Measurements from ENCODE around the gene MAGI1.

MAGI1 gene

DNA sequence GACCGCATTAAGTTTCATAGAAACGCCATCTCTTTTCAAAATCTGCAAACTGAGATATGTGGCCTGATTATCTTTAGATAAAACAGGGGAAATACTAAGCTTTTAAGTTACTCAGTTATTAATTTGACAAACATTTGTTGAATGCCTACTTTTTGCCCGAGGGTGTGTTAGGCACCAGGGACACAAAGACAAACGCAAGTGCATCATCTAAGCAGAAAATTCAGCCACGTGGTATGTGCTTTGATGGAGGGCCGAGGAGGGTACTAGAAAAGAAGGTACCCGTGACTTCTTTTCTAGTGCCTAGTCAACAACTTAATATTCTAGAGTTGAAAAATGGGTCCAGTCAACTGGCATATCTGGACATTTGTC is 594.3 kb downstream of the MAGI1 start:
- no peak for DNase-seq

DNA sequence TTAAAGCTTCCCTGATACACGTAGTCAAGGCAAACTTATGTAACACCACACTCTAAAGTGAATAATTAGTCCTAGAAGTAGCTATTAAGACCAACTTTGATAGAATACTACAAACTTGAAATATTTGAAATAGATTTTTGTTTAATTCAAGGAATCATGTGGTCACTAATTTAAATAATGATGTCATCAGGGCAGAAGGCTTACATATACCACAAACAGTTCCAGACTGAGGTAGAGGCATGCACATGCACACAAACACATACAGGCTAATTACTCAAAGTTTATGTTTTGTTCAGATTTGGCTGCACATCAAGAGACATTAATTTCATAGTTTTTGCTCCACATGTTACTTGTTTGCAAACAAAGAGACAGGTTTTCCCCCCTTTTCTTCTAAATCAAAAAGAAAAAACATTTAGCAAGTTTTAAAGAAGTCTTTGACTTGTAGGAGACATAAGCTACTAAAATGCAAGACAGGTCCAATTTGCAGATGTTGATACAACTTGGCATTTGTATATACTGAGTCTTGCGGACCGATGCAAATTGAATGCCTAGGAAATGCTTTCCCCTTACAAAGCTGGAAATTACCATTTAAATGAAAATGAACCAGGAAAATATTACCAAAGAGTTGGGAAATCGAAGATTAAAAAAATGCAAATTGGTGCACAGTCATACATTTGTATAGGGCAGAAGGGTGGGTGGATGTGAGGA is 594.8 kb downstream of the MAGI1 start:
- DNase-seq = peak; percentile 4

DNA sequence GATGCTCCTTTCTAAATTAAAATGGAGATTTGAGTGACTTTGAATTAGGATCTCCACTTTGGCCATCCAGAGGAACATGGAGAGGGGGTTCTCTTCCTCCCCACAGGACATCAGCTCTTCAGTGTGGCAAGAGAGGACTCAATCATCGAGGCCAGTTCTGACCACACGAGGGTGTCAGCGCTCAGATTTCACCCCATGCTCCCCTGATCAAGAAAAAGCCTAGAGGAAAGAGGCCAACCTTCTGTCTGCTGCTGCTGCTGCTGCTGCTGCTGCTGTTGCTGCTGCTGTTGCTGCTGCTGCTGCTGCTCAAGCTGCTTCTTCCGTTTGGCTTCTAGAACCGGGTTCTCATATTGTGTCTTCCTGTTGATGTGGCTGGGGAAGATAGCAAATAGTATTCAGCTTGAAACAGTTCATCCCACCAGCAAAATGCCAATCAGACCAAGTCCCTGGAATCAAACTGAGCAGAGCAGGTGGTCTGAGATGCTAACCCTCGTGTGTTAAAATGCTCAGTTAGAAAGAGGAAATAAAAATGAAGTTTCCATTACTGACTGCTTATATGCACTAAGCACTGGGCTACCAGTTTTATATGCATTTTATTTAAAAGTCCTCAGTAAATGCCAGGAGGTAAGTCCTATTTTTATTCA is 599.0 kb downstream of the MAGI1 start:
- DNase-seq = peak; percentile 64

DNA sequence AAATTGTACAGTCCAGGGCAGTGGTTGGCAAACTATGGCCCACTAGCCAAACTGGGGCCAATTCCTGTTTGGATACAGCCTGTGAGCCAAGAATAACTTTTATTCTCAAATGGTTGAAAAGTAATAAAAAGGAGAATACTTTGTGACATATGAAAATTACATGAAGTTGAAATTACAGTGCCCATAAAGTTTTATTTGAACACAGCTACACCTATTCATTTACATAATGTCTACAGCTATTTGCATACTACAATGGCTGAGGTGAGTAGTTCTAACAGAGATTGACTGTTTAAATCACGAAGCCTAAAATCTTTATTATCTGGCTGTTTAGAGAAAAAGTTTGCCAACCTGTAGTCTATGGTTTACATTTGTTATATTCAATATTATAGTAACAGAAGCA is 600.1 kb downstream of the MAGI1 start:
- DNase-seq = no peak

DNA sequence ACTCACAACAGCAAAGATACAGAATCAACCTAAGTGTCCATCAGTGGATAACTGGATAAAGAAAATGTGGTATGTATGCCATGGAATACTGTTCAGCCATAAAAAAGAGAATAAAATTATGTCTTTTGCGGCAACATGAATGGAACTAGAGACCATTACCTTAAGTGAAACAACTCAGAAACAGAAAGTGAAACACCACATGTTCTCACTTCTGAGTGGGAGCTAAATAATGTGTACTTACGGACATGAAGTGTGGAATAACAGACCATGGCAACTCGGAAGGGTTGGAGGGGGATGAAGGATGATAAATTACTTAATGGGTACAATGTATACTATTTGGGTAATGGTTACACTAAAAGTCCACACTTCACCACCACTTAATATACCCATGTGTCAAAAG is 600.6 kb downstream of the MAGI1 start:
- no peak for DNase-seq

DNA sequence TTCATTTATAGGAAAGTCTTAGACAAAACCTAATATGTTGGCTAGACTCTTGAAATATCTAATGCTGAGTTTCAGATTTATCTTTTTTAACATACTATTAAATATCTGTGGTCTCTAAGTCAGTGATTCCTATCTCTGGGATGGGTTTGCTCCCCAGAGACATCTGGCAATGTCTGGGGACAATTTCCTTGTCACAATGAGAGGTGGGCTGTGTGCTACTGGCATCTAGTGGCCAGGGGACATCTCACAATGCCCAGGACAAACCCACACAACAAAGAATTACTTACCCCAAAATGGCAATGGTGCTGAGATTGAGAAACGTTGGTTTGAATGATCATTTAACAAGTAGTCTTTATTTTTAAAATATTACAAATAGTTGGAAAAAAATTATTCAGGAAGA is 602.1 kb downstream of the MAGI1 start:
- peak; percentile 10 for DNase-seq

DNA sequence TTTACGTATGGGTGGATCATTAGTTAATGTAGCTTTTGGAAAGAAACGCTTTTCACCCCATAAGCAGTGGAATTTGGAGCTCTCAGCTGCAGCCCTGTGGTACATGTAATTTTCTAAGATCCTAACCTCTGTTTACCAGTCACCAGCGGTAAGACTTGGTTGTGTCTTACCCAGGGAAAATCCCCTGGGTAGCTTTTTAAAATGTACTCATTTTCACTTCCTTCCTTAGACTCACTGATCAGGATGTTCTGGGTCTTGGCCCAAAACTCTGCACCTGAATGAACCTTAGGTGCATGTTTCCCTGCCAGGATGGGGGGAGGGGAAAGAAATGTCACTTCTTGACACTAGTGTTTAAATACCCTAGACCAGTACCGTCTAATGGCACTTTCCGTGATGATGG is 605.2 kb downstream of the MAGI1 start:
- DNase-seq = no peak

DNA sequence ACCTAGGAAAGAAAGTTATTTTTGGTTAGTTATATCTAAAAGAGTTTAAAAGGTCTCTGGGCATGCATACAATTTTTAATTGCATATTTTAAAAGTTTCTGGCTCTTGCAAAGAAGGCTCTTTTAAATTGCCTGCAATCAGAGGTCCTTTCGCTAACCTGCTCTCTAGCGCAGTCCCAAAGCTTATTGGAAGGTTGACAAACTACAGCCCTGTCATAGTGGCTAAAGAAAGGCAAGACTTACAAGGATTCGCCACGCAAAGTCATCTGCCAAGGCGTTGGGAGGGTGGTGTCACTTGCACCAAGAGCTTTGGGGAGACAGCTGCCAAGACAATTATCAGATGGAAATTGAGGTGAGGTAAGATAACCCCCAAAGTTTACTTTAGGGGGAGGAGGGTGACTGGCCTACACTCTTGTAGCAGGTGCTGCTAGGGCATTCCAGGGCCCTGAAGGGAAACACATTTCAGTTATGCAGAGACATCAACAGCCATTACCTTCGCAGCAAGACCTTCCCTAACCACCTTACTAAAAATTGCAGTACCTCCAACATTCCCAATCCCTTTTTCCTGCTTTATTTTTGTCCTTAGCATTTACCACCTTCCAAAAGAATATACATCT is 606.2 kb downstream of the MAGI1 start:
- DNase-seq = no peak

DNA sequence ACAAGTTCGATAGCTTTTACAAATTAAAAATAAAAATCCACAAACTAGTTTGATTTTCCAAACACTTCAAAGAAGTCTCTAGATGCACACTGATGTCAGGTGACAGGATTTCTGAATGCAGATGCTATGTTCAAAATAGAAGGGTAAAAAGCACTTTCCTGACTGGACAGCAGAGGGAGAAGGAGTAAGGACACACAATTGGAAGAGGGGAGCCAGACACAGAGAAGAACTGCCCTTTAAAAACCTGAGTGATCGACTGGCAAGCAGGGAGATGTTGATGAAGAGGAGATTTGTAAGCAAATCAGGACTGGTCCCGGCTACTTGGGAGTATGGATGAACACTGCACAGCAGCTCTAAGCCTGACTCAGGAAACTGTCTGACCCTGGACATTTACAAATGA is 612.8 kb downstream of the MAGI1 start:
- peak; percentile 26 for DNase-seq

DNA sequence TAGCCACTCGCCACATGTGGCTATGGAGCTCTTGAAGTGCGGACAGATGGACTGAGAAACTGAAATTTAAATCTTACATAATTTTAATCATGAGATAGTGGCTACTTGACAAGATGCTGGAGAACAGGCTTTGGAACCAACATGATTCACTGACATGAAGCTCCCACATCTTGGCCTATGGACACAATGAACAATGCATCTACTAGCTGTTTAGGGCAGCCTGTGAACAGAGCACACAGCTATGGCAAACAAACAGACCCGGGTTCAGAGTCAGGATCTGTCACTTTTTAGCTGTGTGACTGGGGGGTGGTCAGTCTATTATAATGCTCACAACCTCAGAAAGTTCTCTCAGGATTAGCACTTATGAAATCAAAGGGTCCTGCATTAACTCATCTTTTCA is 616.6 kb downstream of the MAGI1 start:
- no peak for DNase-seq

DNA sequence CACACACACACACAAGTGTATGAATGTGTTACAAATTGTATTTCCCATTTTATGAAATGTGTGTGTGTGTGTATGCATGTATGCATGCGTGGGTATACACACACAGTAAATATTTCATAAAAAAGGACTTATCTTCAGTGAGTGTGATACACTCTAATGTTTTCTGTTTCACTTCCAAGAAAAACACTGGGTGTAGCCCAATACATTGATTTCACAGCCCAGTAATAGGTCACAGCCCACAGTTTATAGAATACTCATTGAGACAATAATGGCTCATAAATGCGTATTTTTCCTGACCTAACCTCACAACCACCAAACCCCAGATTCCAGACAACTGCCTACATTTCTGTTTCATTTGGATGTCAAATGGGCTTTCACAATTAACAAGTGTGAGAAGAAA is 619.5 kb downstream of the MAGI1 start:
- no peak for DNase-seq

DNA sequence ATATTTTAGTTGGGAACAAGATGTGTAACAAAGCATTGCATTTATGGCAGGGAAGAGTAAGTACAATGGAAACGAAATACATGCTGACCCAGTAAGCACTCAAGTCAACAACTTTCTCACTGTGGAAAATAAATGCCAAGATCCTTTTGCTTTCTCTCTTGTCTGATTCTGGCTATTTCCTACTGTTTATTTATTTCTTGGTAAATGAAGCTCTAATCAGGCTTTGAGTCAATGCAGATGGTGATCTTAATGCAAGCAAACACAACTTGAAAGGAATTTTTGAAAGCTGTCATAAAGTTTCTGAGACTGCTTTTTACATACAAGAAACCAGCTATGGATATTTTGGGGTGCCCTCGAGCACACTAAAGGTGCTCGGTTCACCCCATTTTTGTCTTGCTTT is 624.8 kb downstream of the MAGI1 start:
- DNase-seq = no peak

DNA sequence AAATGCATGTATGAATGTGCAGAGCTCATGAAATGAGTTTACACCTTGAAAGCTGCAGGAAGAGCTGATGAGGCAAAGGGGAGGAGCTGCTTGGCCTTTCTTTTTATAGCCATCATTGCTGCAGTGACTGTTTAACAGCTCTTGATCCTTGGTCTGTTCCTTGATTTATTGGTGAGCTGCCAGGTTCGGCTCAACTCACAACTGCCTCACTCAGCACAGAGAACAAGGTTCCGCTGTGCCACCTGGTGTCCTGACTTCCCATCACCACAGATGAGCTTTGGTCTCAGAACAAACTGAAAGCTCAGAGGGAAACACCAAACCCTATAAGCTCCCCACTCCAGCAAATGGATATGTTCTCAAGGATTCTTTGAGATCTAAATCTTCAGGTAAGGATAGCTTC is 626.1 kb downstream of the MAGI1 start:
- DNase-seq = peak; percentile 11

DNA sequence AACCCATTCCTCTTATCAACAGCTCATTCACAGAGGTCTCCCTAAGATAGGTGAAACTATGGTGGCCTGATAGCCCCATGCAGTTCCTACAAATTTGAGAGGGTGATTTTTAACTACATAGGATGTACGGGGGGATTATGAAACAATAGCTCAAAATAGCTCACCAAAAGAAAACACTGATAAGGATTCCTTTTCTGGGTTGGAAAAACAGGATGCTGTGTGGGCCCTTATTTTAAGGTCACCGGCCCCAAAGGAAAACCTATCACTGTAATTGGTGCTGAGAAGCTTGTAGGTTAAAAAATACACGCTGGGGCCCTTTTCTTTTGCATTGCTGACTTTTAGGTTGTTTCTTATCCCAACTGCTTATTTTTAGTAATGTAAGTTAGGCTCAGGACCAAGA is 627.4 kb downstream of the MAGI1 start:
- DNase-seq = no peak

DNA sequence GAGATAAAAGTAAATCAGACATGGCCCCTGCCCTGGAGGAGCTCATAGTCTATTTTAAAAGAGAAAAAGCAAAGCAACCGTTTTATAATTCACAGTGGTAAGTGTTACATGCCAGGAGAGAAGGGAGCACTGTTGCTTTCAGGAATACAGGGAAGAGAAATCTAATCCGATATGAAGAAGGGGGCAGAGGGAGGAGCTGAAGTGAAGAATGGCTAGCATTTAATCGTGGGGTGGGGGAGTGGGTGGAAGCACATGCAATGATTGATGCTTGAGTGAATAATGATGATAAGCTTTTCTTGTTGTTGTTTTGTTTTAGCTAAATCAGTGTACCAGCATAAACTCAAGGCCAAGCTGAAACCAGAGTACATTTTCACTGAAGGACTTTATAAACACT is 629.5 kb downstream of the MAGI1 start:
- no peak for DNase-seq

DNA sequence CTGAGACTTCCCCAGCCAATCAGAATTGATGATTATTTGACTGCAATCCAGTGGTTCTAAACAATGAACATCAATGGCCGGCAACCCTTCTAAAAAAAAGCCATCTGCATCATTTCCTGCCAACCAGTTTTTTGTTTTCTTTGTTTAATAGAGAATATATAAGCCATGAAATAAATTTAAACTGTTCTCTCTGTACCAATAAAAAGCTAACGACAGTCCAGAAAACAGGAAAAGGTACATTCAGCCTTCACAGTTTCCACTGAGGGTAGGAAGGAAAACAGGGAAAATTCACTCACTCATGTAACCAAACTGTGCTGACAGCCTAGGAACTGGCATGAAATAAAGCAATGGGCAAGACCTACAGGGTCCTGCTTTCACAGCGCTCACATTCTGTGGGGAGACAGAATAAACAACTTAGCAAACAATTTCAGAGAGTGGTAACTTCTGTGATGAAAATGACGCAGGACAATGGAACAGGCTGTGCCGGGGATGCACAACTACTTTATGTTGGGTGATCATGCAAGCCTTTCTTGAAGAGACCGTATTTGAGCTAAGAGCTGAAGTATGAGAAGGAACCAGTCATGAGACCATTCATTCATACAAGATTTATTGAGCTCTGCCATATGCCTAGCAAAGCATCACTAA is 630.1 kb downstream of the MAGI1 start:
- DNase-seq = no peak

DNA sequence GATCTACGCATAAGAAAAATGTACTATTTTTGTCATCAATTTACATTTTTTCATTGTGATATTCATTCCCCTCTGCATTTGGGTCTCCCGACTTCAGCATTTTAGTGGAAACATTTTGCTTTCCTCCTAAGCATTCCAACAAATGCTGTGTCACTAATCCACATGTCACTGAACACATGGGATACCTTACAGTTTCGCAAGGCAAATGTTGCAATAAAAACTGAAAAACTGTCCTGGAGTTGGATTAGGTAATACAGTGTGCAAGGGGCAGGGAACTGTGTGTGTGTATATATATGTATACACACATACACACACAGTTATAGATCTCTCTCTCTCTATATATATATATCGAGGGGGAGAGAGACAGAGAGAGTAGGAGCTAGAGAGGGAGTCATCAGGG is 632.2 kb downstream of the MAGI1 start:
- peak; percentile 49 for DNase-seq

DNA sequence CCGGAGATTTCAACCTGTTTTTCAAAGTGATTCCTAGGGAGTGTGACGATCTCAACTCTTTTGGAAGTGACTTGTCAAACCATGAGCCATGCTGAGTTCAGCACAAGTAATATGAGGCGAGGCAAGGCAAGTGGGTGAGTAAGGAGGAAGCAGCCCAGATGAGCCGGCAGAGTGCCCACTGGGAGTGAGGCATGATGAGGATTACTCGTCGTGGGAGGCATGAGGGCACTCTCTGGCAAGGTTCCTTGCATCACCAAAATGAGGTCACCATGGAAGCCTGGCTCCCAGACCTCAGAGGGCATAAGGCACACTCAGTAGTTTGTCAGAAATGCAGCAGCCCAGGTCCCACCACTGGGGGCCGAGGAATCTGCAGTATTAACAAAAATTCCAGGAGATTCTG is 636.1 kb downstream of the MAGI1 start:
- peak; percentile 80 for DNase-seq

DNA sequence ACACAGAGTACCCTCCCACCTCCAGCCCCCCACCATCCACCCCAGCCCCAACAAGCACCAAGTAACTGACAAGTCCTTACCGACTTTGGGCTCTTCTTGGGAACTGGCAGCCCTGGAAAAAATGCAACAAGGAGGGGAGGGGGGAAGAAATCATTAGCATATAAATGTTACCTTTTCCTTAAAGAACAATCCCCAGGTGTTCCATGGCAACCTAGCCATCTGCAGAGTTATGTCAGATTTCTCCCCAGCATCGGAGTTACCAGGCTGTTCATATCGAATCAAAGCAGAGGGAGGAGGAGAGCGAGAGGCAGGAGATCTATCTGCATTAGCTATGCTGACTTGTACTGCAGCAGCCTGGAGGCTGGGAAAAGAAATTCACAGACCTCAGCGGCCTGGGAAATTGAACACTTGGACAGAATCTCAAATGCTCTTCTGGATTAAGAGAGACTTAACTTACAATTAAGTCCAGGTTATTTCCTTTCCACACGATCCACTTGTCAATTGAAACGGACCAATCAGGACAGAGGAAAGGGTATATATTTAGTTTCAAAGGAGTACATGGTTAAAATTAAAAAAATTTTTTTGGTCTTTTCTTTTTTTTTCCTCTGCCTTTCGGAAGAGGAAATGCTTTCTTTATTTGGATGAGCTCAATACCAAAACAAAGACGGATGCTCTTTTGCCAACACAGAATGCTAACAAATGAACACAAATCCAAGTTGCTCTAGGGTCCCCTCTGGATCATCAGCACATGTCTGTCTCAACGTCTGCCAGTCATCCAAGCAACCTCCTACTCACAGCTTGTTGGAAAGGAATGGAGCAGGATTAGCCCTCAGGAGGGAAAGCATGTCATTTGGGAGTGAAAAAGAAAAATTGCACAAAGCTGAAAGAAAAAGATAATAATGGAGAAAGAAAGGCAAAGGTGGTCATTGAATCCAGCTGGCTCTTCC is 637.1 kb downstream of the MAGI1 start:
- no peak for DNase-seq

DNA sequence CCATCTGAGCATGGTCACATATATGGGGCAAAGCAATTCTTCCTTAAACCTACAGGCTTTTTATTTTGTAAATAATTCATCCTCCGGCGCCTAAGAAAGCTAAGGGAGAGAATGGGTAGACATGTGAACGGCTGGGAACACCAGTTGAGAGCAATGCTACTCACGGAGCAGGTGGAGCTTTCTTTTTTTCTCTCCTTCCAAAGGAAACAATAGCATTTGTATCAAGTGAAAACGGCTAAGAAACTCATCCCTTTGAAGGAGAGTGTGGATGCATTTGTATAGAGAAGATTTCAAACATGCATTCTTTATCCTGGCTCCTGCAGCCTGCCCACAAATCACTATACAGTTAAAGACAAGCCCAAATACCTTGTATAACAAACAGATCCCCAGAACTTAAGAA is 637.8 kb downstream of the MAGI1 start:
- no peak for DNase-seq

DNA sequence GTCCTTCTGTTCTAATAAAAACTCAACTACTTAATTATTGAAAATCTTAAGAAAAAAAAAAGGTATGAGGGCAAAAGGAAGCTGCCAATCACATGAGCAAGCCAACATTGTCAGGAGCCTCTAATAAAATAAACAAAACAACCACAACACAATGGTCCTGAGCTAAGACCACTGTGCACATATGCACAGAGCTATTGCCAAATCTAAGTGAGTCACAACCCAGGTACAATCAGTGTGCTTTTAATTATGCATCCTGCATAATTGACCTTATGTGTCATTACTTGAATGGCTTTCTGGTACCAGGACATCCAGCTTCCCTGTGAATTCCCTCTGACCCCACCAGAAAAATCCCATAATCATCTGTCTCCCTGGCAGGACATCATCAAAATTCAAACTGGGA is 639.8 kb downstream of the MAGI1 start:
- peak; percentile 44 for DNase-seq

DNA sequence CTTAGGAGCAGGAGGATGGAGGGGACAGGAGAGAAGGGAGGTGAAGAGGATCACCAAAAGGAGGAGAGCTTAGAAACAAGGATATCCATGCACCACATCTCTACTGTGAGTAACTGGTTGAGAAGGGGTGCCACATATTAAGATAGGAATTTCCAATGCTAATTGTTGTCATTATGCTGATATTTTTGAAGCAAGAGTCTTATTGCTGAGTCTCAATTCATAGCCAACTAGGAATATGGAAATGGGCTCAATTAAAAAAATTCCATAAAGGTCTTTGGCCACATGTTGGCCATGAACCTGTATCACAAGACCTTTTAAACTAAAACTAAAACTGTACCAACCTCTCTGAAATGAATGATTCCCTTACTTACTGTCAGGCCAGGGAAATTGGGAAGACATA is 642.6 kb downstream of the MAGI1 start:
- DNase-seq = no peak

DNA sequence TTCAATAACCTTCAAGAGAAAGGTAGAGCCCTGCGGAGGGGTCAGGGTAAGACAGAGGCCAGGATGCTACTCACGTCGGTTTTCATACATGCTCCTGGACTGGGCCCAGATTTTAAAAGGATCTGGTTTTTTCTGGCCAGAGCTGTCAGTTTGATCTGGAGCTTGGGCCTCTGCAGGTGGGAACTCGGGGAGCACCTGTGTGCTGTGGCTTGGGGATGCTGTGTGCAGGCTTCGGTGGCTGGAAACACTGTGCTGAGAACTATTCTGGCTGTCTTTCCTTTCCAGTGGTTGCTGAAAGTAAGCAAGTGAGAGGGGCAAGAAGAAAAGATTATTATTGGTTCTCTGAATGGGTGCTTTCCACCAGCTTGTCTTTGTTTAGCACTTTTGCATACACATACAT is 647.6 kb downstream of the MAGI1 start:
- no peak for DNase-seq

Measured in fibroblast of upper back skin (primary cell).